ENCODE data around the gene TBL1Y.

Gene TBL1Y

DNA sequence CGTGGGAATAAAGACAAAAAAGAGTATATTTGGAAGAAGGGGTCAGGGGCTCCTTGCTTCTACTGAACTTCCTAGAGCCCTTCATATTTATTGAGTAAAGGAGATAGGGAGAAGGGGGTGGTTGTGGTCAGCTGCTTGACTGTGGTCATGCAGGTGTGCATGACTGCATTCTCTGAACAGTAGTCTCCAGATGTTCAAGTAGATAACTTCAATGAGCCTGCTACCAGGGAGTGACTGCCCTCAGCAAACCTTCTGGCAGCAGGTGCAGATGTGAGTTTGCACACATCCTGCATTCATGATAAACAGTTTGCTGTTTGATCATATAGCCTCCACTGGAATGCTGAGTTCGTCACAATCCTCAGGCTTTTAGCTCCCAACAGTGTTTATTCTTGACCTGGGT lies 10.6 kb downstream of the TBL1Y start:
- H3K9ac ChIP-seq (ENCODE audit: low read depth in 1 of 2, low read length in 2 of 2) = no peak overlapping the region
- no peaks in the 10 kb centered on the region for H3K36me3 ChIP-seq (ENCODE audit: control insufficient read depth in 2 of 2, insufficient read depth in 2 of 2, low read length in 2 of 2)
- no peaks in the 10 kb centered on the region for H3K4me1 ChIP-seq (ENCODE audit: control insufficient read depth in 2 of 2, insufficient read depth in 2 of 2, low read length in 2 of 2)
- H3K27me3 ChIP-seq (ENCODE audit: control insufficient read depth in 2 of 2, insufficient read depth in 2 of 2, low read length in 2 of 2) = no peaks in the 10 kb centered on the region
- H3K4me3 ChIP-seq (ENCODE audit: low read length in 2 of 2) = no peak overlapping the region
- no peak overlapping the region for H3K27ac ChIP-seq (ENCODE audit: low read depth in 2 of 2, low read length in 2 of 2)
- H3K9me3 ChIP-seq (ENCODE audit: control insufficient read depth in 2 of 2, low read length in 2 of 2) = no peaks in the 10 kb centered on the region

DNA sequence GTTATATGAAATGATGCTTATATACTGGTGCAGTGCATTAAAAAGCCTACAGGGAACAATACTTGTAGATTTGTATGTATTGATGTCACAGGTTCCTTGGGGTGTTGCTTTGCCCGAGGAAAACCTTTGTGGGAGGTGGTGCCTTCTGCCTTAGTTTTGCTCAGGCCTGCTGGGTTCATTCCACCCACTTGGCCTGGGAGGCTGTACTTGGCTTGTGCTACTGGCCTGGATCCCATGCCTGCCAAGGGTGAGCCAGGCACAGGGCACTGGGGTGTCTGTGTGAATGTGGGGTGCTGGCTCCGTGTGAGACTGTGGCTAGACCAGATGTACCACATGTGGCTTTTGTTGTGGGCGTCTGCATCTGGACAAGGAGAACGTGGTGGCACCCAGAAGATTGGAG lies 17.8 kb downstream of the TBL1Y start:
- Histone ChIP-seq H3K4me1 (ENCODE audit: control insufficient read depth in 2 of 2, insufficient read depth in 2 of 2, low read length in 2 of 2) (no peaks in the 10 kb centered on the region), H3K9ac (ENCODE audit: low read depth in 1 of 2, low read length in 2 of 2) (no peak overlapping the region), H3K9me3 (ENCODE audit: control insufficient read depth in 2 of 2, low read length in 2 of 2) (no peaks in the 10 kb centered on the region), H3K4me3 (ENCODE audit: low read length in 2 of 2) (no peak overlapping the region), H3K27me3 (ENCODE audit: control insufficient read depth in 2 of 2, insufficient read depth in 2 of 2, low read length in 2 of 2) (no peaks in the 10 kb centered on the region), H3K27ac (ENCODE audit: low read depth in 2 of 2, low read length in 2 of 2) (no peak overlapping the region), H3K36me3 (ENCODE audit: control insufficient read depth in 2 of 2, insufficient read depth in 2 of 2, low read length in 2 of 2) (no peaks in the 10 kb centered on the region)

DNA sequence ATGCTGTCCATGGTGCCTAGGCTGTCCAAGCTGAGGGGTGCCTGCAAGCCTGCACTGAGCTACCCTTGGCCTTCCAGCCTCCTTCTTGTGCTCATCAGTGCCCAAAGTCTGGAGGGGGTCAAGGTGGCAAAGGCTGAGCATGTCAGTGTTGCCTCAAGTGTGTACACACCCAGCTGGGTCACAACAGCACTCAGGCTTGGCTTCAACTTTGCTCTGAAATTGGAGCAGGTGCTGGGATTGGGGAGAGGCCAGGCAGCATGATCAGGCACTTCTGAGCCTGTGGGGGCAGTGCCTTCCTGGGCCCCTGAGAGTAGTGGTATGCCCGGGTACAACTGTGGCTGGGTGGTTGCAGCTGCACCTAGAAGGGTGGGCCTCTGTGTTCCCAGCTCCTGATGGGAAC lies 18.7 kb downstream of the TBL1Y start:
- H3K27me3 ChIP-seq (ENCODE audit: control insufficient read depth in 2 of 2, insufficient read depth in 2 of 2, low read length in 2 of 2) = no peaks in the 10 kb centered on the region
- no peaks in the 10 kb centered on the region for H3K4me1 ChIP-seq (ENCODE audit: control insufficient read depth in 2 of 2, insufficient read depth in 2 of 2, low read length in 2 of 2)
- H3K27ac ChIP-seq (ENCODE audit: low read depth in 2 of 2, low read length in 2 of 2) = no peak overlapping the region
- H3K9me3 ChIP-seq (ENCODE audit: control insufficient read depth in 2 of 2, low read length in 2 of 2) = no peaks in the 10 kb centered on the region
- no peak overlapping the region for H3K9ac ChIP-seq (ENCODE audit: low read depth in 1 of 2, low read length in 2 of 2)
- H3K4me3 ChIP-seq (ENCODE audit: low read length in 2 of 2) = no peak overlapping the region
- H3K36me3 ChIP-seq (ENCODE audit: control insufficient read depth in 2 of 2, insufficient read depth in 2 of 2, low read length in 2 of 2) = no peaks in the 10 kb centered on the region

DNA sequence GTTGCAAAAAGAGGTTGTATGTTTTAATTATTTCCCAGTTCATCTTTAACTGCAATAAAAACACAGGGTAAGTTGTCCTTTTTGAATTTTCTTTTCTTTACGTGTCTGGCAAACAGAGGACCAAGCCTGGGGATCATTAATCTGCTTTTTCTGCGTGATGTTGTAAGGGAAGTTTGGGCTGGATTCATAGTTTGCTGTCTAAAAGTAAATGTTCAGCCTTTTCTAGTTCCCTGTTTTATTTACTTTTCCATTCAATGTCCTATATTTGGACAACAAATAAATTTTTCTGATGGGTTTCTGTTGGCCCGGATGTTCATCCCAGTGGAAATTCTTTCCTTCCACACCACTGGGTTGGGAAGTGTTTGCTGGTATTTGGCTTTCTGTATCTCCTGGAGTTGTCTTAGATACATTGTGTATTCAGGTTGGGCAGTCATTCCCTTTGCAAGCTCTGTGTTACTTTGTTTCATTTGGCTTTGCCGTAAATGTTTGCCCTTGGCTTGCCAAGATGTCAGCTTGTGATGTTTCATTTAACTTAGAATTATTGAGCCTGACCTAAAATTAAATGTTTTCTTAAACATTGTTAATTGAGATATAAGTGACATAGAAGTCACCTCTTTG lies 21.4 kb downstream of the TBL1Y start:
- no peaks in the 10 kb centered on the region for H3K36me3 ChIP-seq (ENCODE audit: control insufficient read depth in 2 of 2, insufficient read depth in 2 of 2, low read length in 2 of 2)
- H3K9ac ChIP-seq (ENCODE audit: low read depth in 1 of 2, low read length in 2 of 2) = no peak overlapping the region
- H3K4me3 ChIP-seq (ENCODE audit: low read length in 2 of 2) = no peak overlapping the region
- H3K4me1 ChIP-seq (ENCODE audit: control insufficient read depth in 2 of 2, insufficient read depth in 2 of 2, low read length in 2 of 2) = no peaks in the 10 kb centered on the region
- no peaks in the 10 kb centered on the region for H3K27me3 ChIP-seq (ENCODE audit: control insufficient read depth in 2 of 2, insufficient read depth in 2 of 2, low read length in 2 of 2)
- no peaks in the 10 kb centered on the region for H3K9me3 ChIP-seq (ENCODE audit: control insufficient read depth in 2 of 2, low read length in 2 of 2)
- H3K27ac ChIP-seq (ENCODE audit: low read depth in 2 of 2, low read length in 2 of 2) = no peak overlapping the region

DNA sequence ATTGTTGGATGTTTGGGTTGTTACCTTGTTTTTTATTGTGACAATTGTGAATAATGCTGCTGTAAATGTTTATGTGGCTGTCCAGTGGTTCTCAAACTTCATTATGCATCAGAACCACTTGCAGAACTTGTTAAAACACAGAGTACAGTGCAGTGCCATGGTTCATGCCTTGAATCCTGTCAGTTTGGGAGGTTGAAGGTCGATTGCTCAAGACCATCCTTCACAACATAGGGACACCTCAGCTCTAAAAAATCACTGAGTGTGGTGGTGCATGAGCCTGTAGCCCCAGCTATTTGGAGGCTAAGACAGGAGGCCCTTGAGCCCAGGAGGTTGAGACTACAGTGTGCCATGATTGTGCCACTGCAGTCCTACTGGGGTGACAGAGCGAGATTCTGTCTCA lies 25.0 kb downstream of the TBL1Y start:
- Histone ChIP-seq H3K9ac (ENCODE audit: low read depth in 1 of 2, low read length in 2 of 2) (no peak overlapping the region), H3K27ac (ENCODE audit: low read depth in 2 of 2, low read length in 2 of 2) (no peak overlapping the region), H3K36me3 (ENCODE audit: control insufficient read depth in 2 of 2, insufficient read depth in 2 of 2, low read length in 2 of 2) (no peaks in the 10 kb centered on the region), H3K4me1 (ENCODE audit: control insufficient read depth in 2 of 2, insufficient read depth in 2 of 2, low read length in 2 of 2) (no peaks in the 10 kb centered on the region), H3K27me3 (ENCODE audit: control insufficient read depth in 2 of 2, insufficient read depth in 2 of 2, low read length in 2 of 2) (no peaks in the 10 kb centered on the region), H3K9me3 (ENCODE audit: control insufficient read depth in 2 of 2, low read length in 2 of 2) (no peaks in the 10 kb centered on the region), H3K4me3 (ENCODE audit: low read length in 2 of 2) (no peak overlapping the region)

DNA sequence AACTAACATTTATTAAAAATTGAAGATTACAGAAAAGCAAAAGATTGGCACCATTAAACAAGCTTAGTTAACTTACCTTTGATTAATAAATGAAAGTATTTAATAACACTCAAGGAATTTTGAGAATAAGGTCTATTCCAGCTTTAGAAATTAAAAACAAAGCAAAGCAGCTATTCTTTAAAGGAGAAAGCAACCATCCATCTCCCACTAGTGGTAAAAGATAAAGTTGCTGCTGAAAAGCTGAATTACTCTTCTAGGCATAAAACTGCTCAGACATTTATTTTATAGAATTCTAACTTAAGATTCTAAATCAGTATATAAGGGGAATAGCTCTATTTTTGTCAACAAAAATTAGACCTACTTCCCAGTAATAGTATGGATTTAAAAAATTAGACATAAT lies 37.2 kb downstream of the TBL1Y start:
- no peaks in the 10 kb centered on the region for H3K36me3 ChIP-seq (ENCODE audit: control insufficient read depth in 2 of 2, insufficient read depth in 2 of 2, low read length in 2 of 2)
- no peak overlapping the region for H3K4me3 ChIP-seq (ENCODE audit: low read length in 2 of 2)
- H3K27ac ChIP-seq (ENCODE audit: low read depth in 2 of 2, low read length in 2 of 2) = no peak overlapping the region
- H3K4me1 ChIP-seq (ENCODE audit: control insufficient read depth in 2 of 2, insufficient read depth in 2 of 2, low read length in 2 of 2) = no peaks in the 10 kb centered on the region
- no peaks in the 10 kb centered on the region for H3K27me3 ChIP-seq (ENCODE audit: control insufficient read depth in 2 of 2, insufficient read depth in 2 of 2, low read length in 2 of 2)
- H3K9me3 ChIP-seq (ENCODE audit: control insufficient read depth in 2 of 2, low read length in 2 of 2) = no peaks in the 10 kb centered on the region
- H3K9ac ChIP-seq (ENCODE audit: low read depth in 1 of 2, low read length in 2 of 2) = no peak overlapping the region

DNA sequence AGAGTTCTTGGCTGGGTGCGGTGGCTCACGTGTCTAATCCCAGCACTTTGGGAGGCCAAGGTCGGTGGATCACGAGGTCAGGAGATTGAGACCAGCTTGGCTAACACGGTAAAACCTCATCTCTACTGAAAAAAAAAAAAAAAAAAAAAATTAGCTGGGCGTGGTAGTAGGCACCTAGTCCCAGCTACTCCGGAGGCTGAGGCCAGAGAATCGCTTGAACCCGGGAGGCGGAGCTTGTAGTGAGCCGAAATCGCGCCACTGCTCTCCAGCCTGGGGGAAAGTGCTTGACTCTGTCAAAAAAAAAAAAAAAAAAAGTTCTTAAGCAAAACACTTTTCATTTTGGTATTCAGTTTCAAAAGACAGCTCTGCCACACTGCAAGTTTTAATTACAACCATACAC lies 37.9 kb downstream of the TBL1Y start:
- H3K4me3 ChIP-seq (ENCODE audit: low read length in 2 of 2) = no peak overlapping the region
- H3K27me3 ChIP-seq (ENCODE audit: control insufficient read depth in 2 of 2, insufficient read depth in 2 of 2, low read length in 2 of 2) = no peaks in the 10 kb centered on the region
- no peaks in the 10 kb centered on the region for H3K9me3 ChIP-seq (ENCODE audit: control insufficient read depth in 2 of 2, low read length in 2 of 2)
- no peak overlapping the region for H3K9ac ChIP-seq (ENCODE audit: low read depth in 1 of 2, low read length in 2 of 2)
- H3K27ac ChIP-seq (ENCODE audit: low read depth in 2 of 2, low read length in 2 of 2) = no peak overlapping the region
- H3K4me1 ChIP-seq (ENCODE audit: control insufficient read depth in 2 of 2, insufficient read depth in 2 of 2, low read length in 2 of 2) = no peaks in the 10 kb centered on the region
- no peaks in the 10 kb centered on the region for H3K36me3 ChIP-seq (ENCODE audit: control insufficient read depth in 2 of 2, insufficient read depth in 2 of 2, low read length in 2 of 2)

DNA sequence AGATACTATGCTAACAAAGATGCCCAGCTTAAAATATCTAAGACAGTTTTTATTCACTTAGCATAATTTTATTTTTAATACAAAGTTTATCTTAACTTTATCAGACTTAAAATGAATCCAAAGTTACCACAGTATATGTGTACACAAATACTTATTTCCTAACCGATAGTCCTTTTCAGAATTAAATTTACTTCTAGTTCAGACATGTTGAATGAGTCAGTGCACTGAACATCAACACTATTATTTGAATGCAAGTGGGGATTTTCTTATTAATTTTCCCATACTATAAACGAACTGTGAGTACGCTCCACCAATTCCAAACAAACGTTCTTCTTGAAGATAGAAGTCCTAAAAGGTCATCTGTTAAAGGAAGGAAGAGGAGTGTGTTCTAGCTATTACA lies 39.5 kb downstream of the TBL1Y start:
- H3K36me3 ChIP-seq (ENCODE audit: control insufficient read depth in 2 of 2, insufficient read depth in 2 of 2, low read length in 2 of 2) = no peaks in the 10 kb centered on the region
- no peaks in the 10 kb centered on the region for H3K27me3 ChIP-seq (ENCODE audit: control insufficient read depth in 2 of 2, insufficient read depth in 2 of 2, low read length in 2 of 2)
- H3K4me3 ChIP-seq (ENCODE audit: low read length in 2 of 2) = no peak overlapping the region
- no peaks in the 10 kb centered on the region for H3K4me1 ChIP-seq (ENCODE audit: control insufficient read depth in 2 of 2, insufficient read depth in 2 of 2, low read length in 2 of 2)
- H3K9me3 ChIP-seq (ENCODE audit: control insufficient read depth in 2 of 2, low read length in 2 of 2) = no peaks in the 10 kb centered on the region
- H3K9ac ChIP-seq (ENCODE audit: low read depth in 1 of 2, low read length in 2 of 2) = no peak overlapping the region
- H3K27ac ChIP-seq (ENCODE audit: low read depth in 2 of 2, low read length in 2 of 2) = no peak overlapping the region

DNA sequence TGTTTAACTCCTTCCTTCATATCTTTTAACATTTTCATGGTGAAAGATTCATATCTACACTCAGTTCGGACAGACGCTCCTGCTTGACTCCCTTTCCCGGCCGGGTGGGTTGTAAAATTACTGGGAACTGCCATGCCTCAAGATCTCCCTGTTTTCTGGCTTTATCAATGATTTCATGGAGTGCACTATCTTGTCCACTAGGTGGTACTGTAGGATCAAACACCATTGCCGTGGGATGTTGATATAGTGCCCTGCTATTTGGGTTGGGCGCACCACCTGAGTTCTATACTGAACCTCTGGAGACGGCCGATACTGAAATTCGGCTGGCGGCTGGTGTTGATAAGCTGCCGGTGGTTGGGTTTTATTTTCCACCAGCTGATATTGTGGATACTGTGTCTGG lies 54.2 kb downstream of the TBL1Y start:
- no peaks in the 10 kb centered on the region for H3K27me3 ChIP-seq (ENCODE audit: control insufficient read depth in 2 of 2, insufficient read depth in 2 of 2, low read length in 2 of 2)
- H3K9me3 ChIP-seq (ENCODE audit: control insufficient read depth in 2 of 2, low read length in 2 of 2) = no peaks in the 10 kb centered on the region
- H3K4me1 ChIP-seq (ENCODE audit: control insufficient read depth in 2 of 2, insufficient read depth in 2 of 2, low read length in 2 of 2) = no peaks in the 10 kb centered on the region
- H3K36me3 ChIP-seq (ENCODE audit: control insufficient read depth in 2 of 2, insufficient read depth in 2 of 2, low read length in 2 of 2) = no peaks in the 10 kb centered on the region
- H3K27ac ChIP-seq (ENCODE audit: low read depth in 2 of 2, low read length in 2 of 2) = no peak overlapping the region
- H3K4me3 ChIP-seq (ENCODE audit: low read length in 2 of 2) = no peak overlapping the region
- no peak overlapping the region for H3K9ac ChIP-seq (ENCODE audit: low read depth in 1 of 2, low read length in 2 of 2)

DNA sequence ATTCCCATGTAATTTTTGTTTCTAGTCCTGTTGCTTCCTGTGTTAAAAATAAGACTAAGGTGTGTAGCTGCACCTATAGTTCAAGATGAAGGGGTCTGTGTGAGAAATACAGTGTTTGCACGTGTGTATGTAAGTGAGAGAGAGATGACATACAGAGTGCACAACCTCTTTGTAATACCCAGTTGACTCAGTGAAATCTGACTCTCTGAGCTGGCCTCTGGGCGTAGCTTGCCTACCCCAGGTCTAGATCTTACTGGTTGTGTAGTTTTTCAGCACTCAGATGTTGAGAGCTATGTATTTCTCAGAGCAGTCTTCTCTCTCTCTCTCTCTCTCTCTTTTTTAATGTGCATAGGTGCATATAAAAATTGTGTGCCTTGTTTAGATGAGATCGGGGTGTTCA lies 56.0 kb downstream of the TBL1Y start:
- Histone ChIP-seq H3K4me3 (ENCODE audit: low read length in 2 of 2) (no peak overlapping the region), H3K9ac (ENCODE audit: low read depth in 1 of 2, low read length in 2 of 2) (no peak overlapping the region), H3K9me3 (ENCODE audit: control insufficient read depth in 2 of 2, low read length in 2 of 2) (no peaks in the 10 kb centered on the region), H3K27ac (ENCODE audit: low read depth in 2 of 2, low read length in 2 of 2) (no peak overlapping the region), H3K27me3 (ENCODE audit: control insufficient read depth in 2 of 2, insufficient read depth in 2 of 2, low read length in 2 of 2) (no peaks in the 10 kb centered on the region), H3K36me3 (ENCODE audit: control insufficient read depth in 2 of 2, insufficient read depth in 2 of 2, low read length in 2 of 2) (no peaks in the 10 kb centered on the region), H3K4me1 (ENCODE audit: control insufficient read depth in 2 of 2, insufficient read depth in 2 of 2, low read length in 2 of 2) (no peaks in the 10 kb centered on the region)

DNA sequence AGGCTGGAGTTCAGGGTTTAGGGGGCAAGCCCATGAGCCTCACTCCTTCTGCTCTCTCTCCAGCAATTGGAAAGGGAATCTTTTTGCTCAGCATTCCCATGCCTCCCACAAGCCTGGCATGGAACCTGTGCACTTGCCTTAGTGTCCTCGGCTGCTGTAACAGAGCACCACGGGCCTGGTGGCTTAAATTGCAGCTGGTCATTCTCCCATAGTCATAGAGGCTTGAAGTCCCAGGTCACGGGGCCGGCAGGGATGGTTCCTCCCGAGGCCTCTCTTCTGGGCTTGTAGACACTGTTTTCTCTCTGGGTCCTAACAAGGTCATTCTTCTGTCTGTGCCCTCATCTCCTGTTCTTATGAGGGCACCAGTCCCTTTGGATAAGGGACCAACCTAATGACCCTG lies 57.2 kb downstream of the TBL1Y start:
- H3K36me3 ChIP-seq (ENCODE audit: control insufficient read depth in 2 of 2, insufficient read depth in 2 of 2, low read length in 2 of 2) = no peaks in the 10 kb centered on the region
- H3K27ac ChIP-seq (ENCODE audit: low read depth in 2 of 2, low read length in 2 of 2) = no peak overlapping the region
- H3K9me3 ChIP-seq (ENCODE audit: control insufficient read depth in 2 of 2, low read length in 2 of 2) = no peaks in the 10 kb centered on the region
- no peak overlapping the region for H3K9ac ChIP-seq (ENCODE audit: low read depth in 1 of 2, low read length in 2 of 2)
- no peaks in the 10 kb centered on the region for H3K4me1 ChIP-seq (ENCODE audit: control insufficient read depth in 2 of 2, insufficient read depth in 2 of 2, low read length in 2 of 2)
- H3K27me3 ChIP-seq (ENCODE audit: control insufficient read depth in 2 of 2, insufficient read depth in 2 of 2, low read length in 2 of 2) = no peaks in the 10 kb centered on the region
- H3K4me3 ChIP-seq (ENCODE audit: low read length in 2 of 2) = no peak overlapping the region
